Measurements from ENCODE around the gene ZMYND15. TPM values are rescaled to one million over a fixed set of nuclear protein-coding genes. Genes with fewer than 3 reads are reported as not detected.

The ZMYND15 gene
- total RNA-seq, 1 experiment from 2014 or later = 0.42 TPM

DNA sequence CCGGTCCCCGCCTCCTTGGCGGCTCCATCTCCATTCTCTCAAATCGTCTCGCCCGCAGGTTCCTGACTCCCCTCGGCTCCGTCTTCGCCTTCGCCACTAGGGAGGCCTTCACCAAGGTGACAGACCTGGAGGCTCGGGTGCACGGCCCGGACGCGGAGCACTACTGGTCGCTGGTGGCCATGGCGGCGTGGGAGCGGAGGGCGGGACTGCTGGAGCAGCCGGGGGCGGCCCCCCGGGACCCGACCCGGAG lies 50.0 kb downstream of the ZMYND15 start:
- Histone ChIP-seq H4K8ac (replicated peaks; ENCODE audit: insufficient read length, low read depth, low read length) (no peak overlapping the region), H2AFZ (ENCODE audit: low read length) (no peak overlapping the region), H2BK12ac (ENCODE audit: insufficient read length, low read depth, low read length) (no peak overlapping the region), H2BK20ac (ENCODE audit: low read depth, low read length, poor library complexity, severe bottlenecking) (no peak overlapping the region), H2BK120ac (ENCODE audit: low read depth, low read length, poor library complexity, severe bottlenecking) (no peak overlapping the region), H2AK5ac (ENCODE audit: insufficient read length, low read length) (no peak overlapping the region), H3K18ac (ENCODE audit: insufficient read length, low read depth, low read length) (no peak overlapping the region), H4K5ac (ENCODE audit: insufficient read length, low read depth, low read length) (no peak overlapping the region), H3K23ac (ENCODE audit: insufficient read length, low read depth, low read length) (no peak overlapping the region), H2BK15ac (ENCODE audit: low read depth, low read length) (no peak overlapping the region), H3K4me2 (ENCODE audit: insufficient read depth, insufficient read length, low read length) (peak overlapping the region; percentile 47), H3K79me1 (ENCODE audit: insufficient read depth, low read depth, low read length, poor library complexity, severe bottlenecking) (no peaks in the 10 kb centered on the region), H3K9me3 (ENCODE audit: control insufficient read depth, low read depth, low read length) (no peaks in the 10 kb centered on the region), H3K27ac (ENCODE audit: insufficient read length, low read depth, low read length) (no peak overlapping the region), H3T11ph (ENCODE audit: low read length) (no peak overlapping the region), H3K14ac (ENCODE audit: insufficient read depth, low read length) (no peak overlapping the region), H3K27me3 (ENCODE audit: insufficient read depth, low read length) (peaks cover 40% of the 10 kb centered on the region), H3K4ac (ENCODE audit: low read depth, low read length) (no peak overlapping the region), H4K20me1 (ENCODE audit: control insufficient read depth, insufficient read depth, insufficient read length) (peaks cover 3% of the 10 kb centered on the region), H3K23me2 (ENCODE audit: insufficient read length, low read depth, low read length, poor library complexity, severe bottlenecking) (peaks cover 17% of the 10 kb centered on the region), H2BK5ac (ENCODE audit: insufficient read length, low read length) (no peak overlapping the region), H3K9ac (ENCODE audit: extremely low read depth, insufficient read length, low read length) (no peak overlapping the region), H4K91ac (ENCODE audit: insufficient read length, low read depth, low read length) (peak overlapping the region; percentile 61), H3K56ac (ENCODE audit: insufficient read length, low read depth, low read length) (no peak overlapping the region), H3K4me1 (ENCODE audit: insufficient read depth, low read length) (peaks cover 2% of the 10 kb centered on the region; the same call in 1 of the 2 replicates), H3K79me2 (ENCODE audit: insufficient read depth, low read length) (no peaks in the 10 kb centered on the region)
- H3K27me3 Mint-ChIP-seq (ENCODE audit: low read depth) = peaks cover 76% of the 10 kb centered on the region
- H3K4me3 Mint-ChIP-seq = peak overlapping the region; percentile 70 to 87
- H3K4me1 Mint-ChIP-seq = peaks cover 27 to 35% of the 10 kb centered on the region in 2 experiments
- DNase-seq = no peak
- H3K9me3 Mint-ChIP-seq = no peaks in the 10 kb centered on the region; a peak in 1 of 5 replicates
- WGBS (ENCODE audit: extremely low coverage, insufficient read length, low lambda C conversion rate) = no CpG with 5 or more reads among the region's 25 CpGs
- no peaks in the 10 kb centered on the region; a peak in 1 of 7 replicates for H3K36me3 Mint-ChIP-seq (ENCODE audit: insufficient read depth in 1 of 3, low read depth in 3 of 3)
- no peak overlapping the region for H3K27ac Mint-ChIP-seq
- TF ChIP-seq, protein P1, sequence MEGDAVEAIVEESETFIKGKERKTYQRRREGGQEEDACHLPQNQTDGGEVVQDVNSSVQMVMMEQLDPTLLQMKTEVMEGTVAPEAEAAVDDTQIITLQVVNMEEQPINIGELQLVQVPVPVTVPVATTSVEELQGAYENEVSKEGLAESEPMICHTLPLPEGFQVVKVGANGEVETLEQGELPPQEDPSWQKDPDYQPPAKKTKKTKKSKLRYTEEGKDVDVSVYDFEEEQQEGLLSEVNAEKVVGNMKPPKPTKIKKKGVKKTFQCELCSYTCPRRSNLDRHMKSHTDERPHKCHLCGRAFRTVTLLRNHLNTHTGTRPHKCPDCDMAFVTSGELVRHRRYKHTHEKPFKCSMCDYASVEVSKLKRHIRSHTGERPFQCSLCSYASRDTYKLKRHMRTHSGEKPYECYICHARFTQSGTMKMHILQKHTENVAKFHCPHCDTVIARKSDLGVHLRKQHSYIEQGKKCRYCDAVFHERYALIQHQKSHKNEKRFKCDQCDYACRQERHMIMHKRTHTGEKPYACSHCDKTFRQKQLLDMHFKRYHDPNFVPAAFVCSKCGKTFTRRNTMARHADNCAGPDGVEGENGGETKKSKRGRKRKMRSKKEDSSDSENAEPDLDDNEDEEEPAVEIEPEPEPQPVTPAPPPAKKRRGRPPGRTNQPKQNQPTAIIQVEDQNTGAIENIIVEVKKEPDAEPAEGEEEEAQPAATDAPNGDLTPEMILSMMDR (conservative IDR thresholded peaks at IDR 0.05) = no peak
